KMS-11 (cell line): ENCODE results near the gene ACO2.

Source experiments
- H2AFZ ChIP-seq: fragments of 200-600 bp; sonication (generic); 2 replicates; pipeline ENCODE4 v1.6.1; 2016; ENCODE audit warnings: antibody characterized with exemption, mixed run types, low read depth
- H3K27ac ChIP-seq: fragments of 200-600 bp; sonication (generic); 2 replicates; pipeline ENCODE4 v1.6.1; 2016; ENCODE audit warnings: mild to moderate bottlenecking, mixed run types
- H3K27me3 ChIP-seq: fragments of 200-600 bp; sonication (generic); 2 replicates; pipeline ENCODE4 v1.6.1; 2017; ENCODE audit warnings: mild to moderate bottlenecking, low read depth, mixed run types, moderate library complexity; ENCODE audit not compliant: insufficient read depth
- H3K36me3 ChIP-seq: fragments of 200-600 bp; sonication (generic); 2 replicates; pipeline ENCODE4 v1.6.1; 2017; ENCODE audit warnings: mild to moderate bottlenecking, mixed run types; ENCODE audit not compliant: insufficient read depth
- H3K4me1 ChIP-seq: fragments of 200-600 bp; sonication (generic); 2 replicates; pipeline ENCODE4 v1.6.1; 2016; ENCODE audit warnings: mild to moderate bottlenecking, low read depth, mixed run types; ENCODE audit not compliant: poor library complexity, severe bottlenecking
- H3K4me2 ChIP-seq: fragments of 200-600 bp; sonication (generic); 2 replicates; pipeline ENCODE4 v1.7.0; 2016; ENCODE audit warnings: mild to moderate bottlenecking, mixed run types
- H3K4me3 ChIP-seq: fragments of 200-600 bp; sonication (generic); IDR thresholded peaks from 2 replicates; pipeline ENCODE4 v1.6.1; 2017; ENCODE audit warnings: low read depth, low read length, mixed read lengths; ENCODE audit not compliant: insufficient read depth
- H3K79me2 ChIP-seq: fragments of 200-600 bp; sonication (generic); 2 replicates; pipeline ENCODE4 v1.6.1; 2016; ENCODE audit warnings: low read depth, mixed run types; ENCODE audit not compliant: insufficient read depth
- H3K9ac ChIP-seq: fragments of 200-600 bp; sonication (generic); 2 replicates; pipeline ENCODE4 v1.6.1; 2016; ENCODE audit warnings: mild to moderate bottlenecking, mixed run types
- H4K20me1 ChIP-seq: fragments of 200-600 bp; sonication (generic); 2 replicates; pipeline ENCODE4 v1.6.1; 2016; ENCODE audit warnings: mild to moderate bottlenecking, mixed run types; ENCODE audit not compliant: insufficient read depth
- TF ChIP-seq, protein P1 (sequence below): fragments of 200-600 bp; sonication (generic); conservative IDR thresholded peaks from 2 replicates; pipeline ENCODE4 v1.6.1; 2017; ENCODE audit warnings: low read depth, mild to moderate bottlenecking, antibody characterized with exemption, low read length, moderate library complexity, mixed read lengths

The ACO2 gene

DNA sequence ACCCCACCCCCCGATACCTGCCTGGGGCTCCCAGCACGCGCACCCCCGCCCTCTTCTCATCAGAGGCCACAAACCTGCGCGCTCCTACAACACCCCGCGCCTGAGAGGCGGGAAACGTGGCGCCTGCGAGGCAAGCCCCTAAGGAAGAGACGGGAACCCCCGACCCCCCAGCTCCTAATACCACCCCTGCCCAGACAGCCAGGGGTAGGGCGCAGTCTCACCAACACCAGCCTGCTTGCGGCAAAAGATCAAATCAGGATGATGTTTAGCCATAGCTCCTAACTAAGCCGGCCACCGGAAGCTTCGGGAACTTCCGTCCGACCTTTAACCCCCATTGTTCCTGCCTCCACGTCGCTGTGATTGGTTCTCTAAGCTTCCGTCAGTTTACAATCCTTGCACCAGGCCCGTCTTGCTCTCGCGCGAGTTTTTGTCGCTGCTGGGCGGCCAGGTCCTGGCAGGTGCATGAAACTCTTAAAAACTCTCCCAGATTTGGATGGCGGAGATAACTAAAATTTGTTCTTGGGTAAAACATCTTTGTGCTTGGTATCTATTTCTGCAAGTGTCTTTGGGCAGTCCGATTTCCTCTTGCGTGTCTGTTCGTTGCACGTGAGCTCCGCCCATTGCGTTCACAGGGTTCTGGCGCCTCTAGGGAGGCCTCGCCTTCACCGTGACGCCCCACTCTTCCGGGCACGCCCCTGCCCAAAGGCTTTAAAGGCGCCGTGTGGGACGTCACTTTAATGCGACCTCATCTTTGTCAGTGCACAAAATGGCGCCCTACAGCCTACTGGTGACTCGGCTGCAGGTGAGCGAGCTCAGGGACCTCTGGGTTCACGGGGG is at the start of gene ACO2, which contains the start of gene PHF5A:
ACO2 (plus strand) TSS at position 737 of the 837 bp plus-strand sequence; CDS start at position 767, 30 bp downstream.
PHF5A (minus strand) TSS at position 312 of the 837 bp plus-strand sequence; CDS start at position 273, 39 bp downstream.
- Histone ChIP-seq H3K79me2 (peaks cover 70% of the 10 kb centered on the region), H3K36me3 (peaks cover 9% of the 10 kb centered on the region; the same call in 1 of the 2 replicates), H3K4me1 (peaks cover 43% of the 10 kb centered on the region), H3K4me2 (peak within 1 kb of the TSS; percentile 93), H3K27me3 (no peaks in the 10 kb centered on the region), H3K27ac (peak within 1 kb of the TSS; percentile 90), H3K4me3 (no peak within 1 kb of the TSS), H4K20me1 (no peaks in the 10 kb centered on the region), H3K9ac (peak within 1 kb of the TSS; percentile 86), H2AFZ (peak within 1 kb of the TSS; percentile 84)
- TF ChIP-seq, protein P1, sequence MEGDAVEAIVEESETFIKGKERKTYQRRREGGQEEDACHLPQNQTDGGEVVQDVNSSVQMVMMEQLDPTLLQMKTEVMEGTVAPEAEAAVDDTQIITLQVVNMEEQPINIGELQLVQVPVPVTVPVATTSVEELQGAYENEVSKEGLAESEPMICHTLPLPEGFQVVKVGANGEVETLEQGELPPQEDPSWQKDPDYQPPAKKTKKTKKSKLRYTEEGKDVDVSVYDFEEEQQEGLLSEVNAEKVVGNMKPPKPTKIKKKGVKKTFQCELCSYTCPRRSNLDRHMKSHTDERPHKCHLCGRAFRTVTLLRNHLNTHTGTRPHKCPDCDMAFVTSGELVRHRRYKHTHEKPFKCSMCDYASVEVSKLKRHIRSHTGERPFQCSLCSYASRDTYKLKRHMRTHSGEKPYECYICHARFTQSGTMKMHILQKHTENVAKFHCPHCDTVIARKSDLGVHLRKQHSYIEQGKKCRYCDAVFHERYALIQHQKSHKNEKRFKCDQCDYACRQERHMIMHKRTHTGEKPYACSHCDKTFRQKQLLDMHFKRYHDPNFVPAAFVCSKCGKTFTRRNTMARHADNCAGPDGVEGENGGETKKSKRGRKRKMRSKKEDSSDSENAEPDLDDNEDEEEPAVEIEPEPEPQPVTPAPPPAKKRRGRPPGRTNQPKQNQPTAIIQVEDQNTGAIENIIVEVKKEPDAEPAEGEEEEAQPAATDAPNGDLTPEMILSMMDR = no peak

DNA sequence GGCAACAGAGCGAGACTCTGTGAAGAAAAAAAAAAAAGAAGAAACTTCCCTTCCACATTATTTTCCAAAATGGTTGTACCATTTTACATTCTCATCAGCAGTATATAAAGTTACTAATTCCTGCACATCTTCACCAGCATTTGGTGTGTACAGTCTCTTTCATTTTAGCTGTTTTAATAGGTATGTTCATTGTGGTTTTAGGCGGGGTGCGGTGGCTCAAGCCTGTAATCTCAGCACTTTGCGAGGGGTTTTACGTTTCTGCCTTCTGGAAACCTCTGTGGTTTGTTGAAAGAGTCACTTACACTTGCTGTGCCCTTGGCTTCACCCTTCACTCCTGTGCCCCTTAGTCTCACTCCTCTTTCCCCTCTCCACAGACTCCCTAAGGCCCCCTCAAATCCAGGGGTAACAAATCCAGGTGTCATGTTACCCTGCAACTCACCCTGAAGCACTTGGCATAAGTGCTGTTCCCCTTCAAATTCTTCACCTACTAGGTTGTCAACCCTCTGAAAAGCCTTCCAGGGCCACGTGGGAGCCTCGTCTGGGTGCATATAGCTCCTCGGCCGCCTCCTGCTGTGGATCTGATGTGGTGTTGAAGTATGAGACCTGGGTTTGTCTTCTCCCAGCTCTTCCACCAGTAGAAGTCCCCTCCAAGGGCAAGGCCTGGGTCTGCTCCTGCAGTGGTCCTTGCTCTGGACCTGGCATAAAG is 43.1 kb upstream of the ACO2 start:
- Histone ChIP-seq H3K9ac (peak overlapping the region; percentile 43; the same call in 1 of the 2 replicates), H3K4me1 (peaks cover 40% of the 10 kb centered on the region), H2AFZ (peak overlapping the region; percentile 32), H3K4me2 (peak overlapping the region; percentile 18), H4K20me1 (no peaks in the 10 kb centered on the region), H3K4me3 (no peak overlapping the region), H3K36me3 (no peaks in the 10 kb centered on the region), H3K79me2 (0 out of 2 replicates have a peak, but pooled peaks cover 4% of the 10 kb centered on the region), H3K27ac (peak overlapping the region; percentile 79), H3K27me3 (no peaks in the 10 kb centered on the region)
- TF ChIP-seq, protein P1 = no peak

DNA sequence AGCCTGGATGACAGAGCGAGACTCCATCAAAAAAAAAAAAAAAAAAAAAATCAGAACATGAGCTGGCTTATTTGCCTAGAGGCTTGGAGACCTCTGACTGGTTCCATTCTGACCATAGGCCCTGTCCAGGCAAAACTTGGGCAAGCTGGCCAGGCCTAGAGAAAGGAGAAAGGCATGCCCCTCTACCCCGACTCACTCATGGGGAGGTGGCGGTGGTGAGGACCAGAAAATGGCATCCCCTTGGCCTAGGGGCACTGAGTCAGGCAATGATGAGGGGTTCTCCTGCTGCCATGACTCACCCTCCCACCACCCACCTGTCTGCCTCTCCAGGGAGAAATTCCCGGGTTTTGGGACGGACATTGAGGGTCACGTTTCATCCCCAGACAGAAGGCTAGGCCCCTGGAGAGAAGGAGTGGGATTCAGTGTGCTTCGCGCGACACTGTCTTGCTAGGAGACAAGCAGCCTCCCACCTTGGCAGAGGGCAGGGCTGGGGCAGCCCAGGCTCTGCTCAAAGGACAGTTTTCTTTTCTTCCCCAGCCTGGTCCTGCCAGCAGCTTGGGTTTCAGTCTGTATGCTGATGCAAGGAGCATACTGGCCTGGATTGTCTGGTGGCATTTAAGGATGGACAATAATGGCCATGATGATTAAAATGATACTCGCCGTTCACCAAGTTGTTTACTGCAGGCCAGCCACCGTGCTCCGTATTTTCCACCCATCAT is 39.5 kb upstream of the ACO2 start:
- Histone ChIP-seq H4K20me1 (no peaks in the 10 kb centered on the region), H3K9ac (no peak overlapping the region), H3K4me3 (no peak overlapping the region), H3K36me3 (no peaks in the 10 kb centered on the region), H3K27me3 (no peaks in the 10 kb centered on the region), H3K79me2 (0 out of 2 replicates have a peak, but pooled peaks cover 4% of the 10 kb centered on the region), H3K4me2 (no peak overlapping the region), H3K4me1 (peaks cover 36% of the 10 kb centered on the region), H3K27ac (no peak overlapping the region), H2AFZ (no peak overlapping the region)
- TF ChIP-seq, protein P1 = no peak

DNA sequence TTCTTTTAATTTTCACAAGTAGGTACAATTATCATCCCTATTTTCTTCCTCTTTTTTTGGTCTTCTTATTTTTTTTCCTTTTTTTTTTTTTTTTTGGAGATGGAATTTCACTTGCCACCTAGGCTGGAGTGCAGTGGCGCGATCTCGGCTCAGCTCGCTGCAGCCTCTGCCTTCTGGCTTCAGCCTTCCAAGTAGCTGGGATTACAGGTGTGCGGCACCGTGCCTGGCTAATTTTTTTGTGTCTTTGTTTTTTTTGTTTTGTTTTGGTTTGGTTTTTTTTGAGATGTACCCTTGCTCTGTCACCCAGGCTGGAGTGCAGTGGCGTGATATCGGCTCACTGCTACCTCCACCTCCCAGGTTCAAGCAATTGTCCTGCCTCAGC is 39.0 kb upstream of the ACO2 start:
- no peak overlapping the region for H3K4me3 ChIP-seq
- no peaks in the 10 kb centered on the region for H3K36me3 ChIP-seq
- TF ChIP-seq, protein P1 = no peak
- peaks cover 4% of the 10 kb centered on the region; the same call in 1 of the 2 replicates for H3K79me2 ChIP-seq
- H4K20me1 ChIP-seq = no peaks in the 10 kb centered on the region
- no peak overlapping the region for H3K9ac ChIP-seq
- H3K4me1 ChIP-seq = peaks cover 31% of the 10 kb centered on the region
- no peaks in the 10 kb centered on the region for H3K27me3 ChIP-seq
- no peak overlapping the region for H3K27ac ChIP-seq
- no peak overlapping the region for H2AFZ ChIP-seq
- no peak overlapping the region for H3K4me2 ChIP-seq
